ENCODE results near the gene ADCYAP1R1.

ADCYAP1R1 gene

DNA sequence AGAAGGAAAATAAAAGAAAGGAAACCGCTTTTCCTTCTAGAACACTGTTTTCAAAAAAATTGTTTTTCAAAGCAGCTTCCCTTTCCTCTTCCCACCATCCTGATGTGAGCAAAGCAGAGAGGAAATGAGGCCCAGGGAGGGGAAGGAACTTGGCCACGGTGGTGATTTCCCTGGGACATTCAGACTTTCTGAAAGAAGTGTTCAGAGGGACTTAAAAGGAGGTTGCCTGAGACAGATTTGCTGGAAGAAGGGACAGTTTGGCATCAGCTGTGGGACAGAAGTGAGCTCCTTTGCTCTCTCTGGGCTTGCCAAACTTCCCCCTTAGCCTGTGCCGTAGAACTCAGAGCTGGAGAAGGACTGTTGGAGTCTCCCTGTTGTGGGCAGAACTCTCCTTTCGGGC, 30.3 kb downstream of the ADCYAP1R1 start:
- H3K4me3 ChIP-seq (ENCODE audit: low read depth, low read length): no peak overlapping the region
- no peak for DNase-seq (ENCODE audit: low read depth)
- TF ChIP-seq, protein P1, sequence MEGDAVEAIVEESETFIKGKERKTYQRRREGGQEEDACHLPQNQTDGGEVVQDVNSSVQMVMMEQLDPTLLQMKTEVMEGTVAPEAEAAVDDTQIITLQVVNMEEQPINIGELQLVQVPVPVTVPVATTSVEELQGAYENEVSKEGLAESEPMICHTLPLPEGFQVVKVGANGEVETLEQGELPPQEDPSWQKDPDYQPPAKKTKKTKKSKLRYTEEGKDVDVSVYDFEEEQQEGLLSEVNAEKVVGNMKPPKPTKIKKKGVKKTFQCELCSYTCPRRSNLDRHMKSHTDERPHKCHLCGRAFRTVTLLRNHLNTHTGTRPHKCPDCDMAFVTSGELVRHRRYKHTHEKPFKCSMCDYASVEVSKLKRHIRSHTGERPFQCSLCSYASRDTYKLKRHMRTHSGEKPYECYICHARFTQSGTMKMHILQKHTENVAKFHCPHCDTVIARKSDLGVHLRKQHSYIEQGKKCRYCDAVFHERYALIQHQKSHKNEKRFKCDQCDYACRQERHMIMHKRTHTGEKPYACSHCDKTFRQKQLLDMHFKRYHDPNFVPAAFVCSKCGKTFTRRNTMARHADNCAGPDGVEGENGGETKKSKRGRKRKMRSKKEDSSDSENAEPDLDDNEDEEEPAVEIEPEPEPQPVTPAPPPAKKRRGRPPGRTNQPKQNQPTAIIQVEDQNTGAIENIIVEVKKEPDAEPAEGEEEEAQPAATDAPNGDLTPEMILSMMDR (IDR thresholded peaks at IDR 0.05; ENCODE audit: insufficient read depth, low read depth, low read length, missing control alignments): no peak

DNA sequence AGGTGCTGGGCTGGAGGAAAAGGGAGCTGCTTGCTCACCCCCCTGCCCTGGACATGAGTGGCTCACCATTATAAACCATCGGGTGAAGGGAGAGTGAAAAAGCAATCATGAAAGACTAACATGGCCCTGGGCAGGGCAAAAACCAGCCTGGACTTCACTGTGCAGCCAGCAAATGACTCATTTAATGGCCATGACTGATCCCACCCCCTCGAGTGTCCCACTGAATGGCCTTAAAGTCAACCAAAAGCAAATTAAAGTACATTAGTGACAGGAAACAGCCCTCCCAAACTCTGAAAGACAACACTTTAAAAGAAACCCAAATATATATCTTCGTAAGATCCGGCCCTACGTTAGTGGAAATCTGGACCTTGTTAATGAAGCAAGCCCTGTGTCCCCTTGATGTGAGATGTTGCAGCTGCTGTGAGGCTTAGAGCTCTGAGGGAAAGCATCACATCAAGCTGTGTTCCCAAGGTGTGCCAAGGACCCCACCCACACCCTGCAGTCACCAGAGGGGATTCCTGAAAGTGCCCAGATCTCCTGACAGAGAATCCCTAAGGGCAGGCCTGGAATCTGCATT, 31.2 kb downstream of the ADCYAP1R1 start:
- TF ChIP-seq, protein P1 (IDR thresholded peaks at IDR 0.05; ENCODE audit: insufficient read depth, low read depth, low read length, missing control alignments): no peak
- no peak overlapping the region for H3K4me3 ChIP-seq (ENCODE audit: low read depth, low read length)
- no peak for DNase-seq (ENCODE audit: low read depth)

DNA sequence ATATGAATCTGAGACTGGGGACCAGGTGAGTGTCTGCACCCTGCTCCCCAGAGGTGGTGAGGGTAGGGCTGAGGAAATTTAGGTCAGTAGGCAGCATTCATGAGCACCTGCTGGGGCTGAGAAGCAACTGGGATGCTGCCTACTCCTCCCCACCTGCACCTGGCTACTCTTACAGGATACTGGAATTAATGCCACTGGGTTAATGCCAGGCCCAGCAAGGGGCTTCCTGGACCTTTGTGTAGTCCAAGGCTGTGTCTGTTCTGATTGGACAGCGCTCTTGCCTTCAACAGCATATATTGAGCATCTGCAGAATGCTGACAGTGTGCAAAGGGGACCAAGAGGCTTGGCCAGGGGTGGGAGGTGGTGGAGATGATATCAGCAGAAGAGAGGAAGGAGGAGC, 32.1 kb downstream of the ADCYAP1R1 start:
- TF ChIP-seq, protein P1 (IDR thresholded peaks at IDR 0.05; ENCODE audit: insufficient read depth, low read depth, low read length, missing control alignments): no peak
- no peak overlapping the region for H3K4me3 ChIP-seq (ENCODE audit: low read depth, low read length)
- DNase-seq (ENCODE audit: low read depth): no peak

DNA sequence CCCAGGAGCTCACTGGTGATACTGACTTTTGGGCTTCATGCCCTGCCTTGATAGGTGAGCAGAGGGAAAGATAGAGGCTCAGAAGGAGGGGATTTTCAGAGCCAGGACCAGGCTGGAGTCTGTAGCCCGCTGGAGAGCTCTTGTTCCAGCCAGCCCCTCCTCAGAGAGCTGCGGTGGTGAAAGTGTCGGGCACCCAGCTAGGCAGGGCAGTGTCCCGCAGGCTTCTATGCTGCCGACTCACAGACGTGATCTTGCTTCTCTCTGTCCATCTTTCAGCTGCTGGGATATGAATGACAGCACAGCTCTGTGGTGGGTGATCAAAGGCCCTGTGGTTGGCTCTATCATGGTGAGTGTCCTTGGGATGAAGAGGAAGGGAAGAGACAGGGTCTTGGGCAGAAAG, 35.2 kb downstream of the ADCYAP1R1 start:
- H3K4me3 ChIP-seq (ENCODE audit: low read depth, low read length): no peak overlapping the region
- TF ChIP-seq, protein P1 (IDR thresholded peaks at IDR 0.05; ENCODE audit: insufficient read depth, low read depth, low read length, missing control alignments): no peak
- no peak for DNase-seq (ENCODE audit: low read depth)

DNA sequence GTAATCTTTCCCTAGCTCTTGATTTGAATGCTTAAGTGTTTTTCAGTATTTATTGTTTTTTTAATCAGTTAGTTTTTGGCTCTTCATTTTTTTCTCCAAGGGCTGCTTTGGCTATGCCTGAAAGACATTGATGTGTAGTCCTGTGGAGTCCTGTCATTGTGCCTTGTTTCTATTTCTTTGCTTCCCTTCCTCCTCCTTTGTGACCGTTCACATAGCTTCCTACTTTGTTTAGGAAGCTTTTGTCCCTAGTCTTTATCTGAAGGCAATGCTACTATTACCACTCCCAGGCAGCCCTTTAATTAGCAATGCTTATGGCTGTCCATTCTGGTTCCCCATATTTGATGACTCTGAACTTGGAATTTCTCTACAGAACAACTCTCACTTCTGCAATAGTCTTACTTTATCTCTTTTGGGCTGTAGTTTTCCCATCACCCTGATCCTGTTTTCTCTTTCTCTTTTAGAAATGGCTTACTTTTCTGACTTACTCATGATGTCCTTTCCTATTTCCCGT, 39.9 kb downstream of the ADCYAP1R1 start:
- H3K4me3 ChIP-seq (ENCODE audit: low read depth, low read length): no peak overlapping the region
- TF ChIP-seq, protein P1 (IDR thresholded peaks at IDR 0.05; ENCODE audit: insufficient read depth, low read depth, low read length, missing control alignments): no peak
- no peak for DNase-seq (ENCODE audit: low read depth)

DNA sequence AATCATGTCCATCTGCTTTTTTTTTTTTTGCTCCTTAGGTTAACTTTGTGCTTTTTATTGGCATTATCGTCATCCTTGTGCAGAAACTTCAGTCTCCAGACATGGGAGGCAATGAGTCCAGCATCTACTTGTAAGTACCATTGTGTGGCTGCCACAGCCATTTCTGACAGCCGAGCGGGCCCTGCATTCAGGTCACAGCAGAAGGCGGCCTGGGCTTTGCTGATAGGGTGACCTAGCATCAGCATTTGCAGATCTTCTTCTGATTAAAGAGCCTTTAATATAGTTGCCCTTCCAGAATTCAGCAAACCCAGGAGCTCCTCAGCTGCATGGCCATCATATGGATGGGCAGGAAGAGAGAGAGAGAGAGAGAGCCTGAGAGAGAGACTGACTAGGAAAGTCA, 40.5 kb downstream of the ADCYAP1R1 start:
- no peak overlapping the region for H3K4me3 ChIP-seq (ENCODE audit: low read depth, low read length)
- DNase-seq (ENCODE audit: low read depth): no peak

More for the DNA sequence above, 40.5 kb downstream of the ADCYAP1R1 start:
- TF ChIP-seq, protein P1 (IDR thresholded peaks at IDR 0.05; ENCODE audit: insufficient read depth, low read depth, low read length, missing control alignments): no peak

Measured in GM12865 (cell line).